Activated CD4-positive, alpha-beta T cell treated with anti-CD3 and anti-CD28 coated beads, Interleukin-2, amount 50 U/mL, for 24 hours (primary cell): ENCODE results near the gene PDE8B.

ENCODE experiments used
- DNase-seq, 2 donors: peaks; one replicate each; pipeline ENCODE4 v3.0.0-alpha.2; 2020; ENCODE audit warnings: low read depth in 1 of 2, low spot score in 1 of 2

The PDE8B gene

GRCh38 chr5:77210091-77210963 is at the start of gene PDE8B:
Gene PDE8B, plus strand, starts transcription at chr5:77210680. Its CDS starts 246 bp downstream, at chr5:77210926.
- no peak for DNase-seq

- DNase-seq = no peak
These were observed 47.0 kb upstream of the PDE8B start for GRCh38 chr5:77163453-77163852.

GRCh38 chr5:77167063-77167462 is 43.4 kb upstream of the PDE8B start:
- DNase-seq = no peak

- no peak for DNase-seq
These were observed 42.8 kb upstream of the PDE8B start for GRCh38 chr5:77167695-77168121.

- no peak for DNase-seq
These were observed 42.2 kb upstream of the PDE8B start for GRCh38 chr5:77168161-77168878.

GRCh38 chr5:77168879-77169244 is 41.6 kb upstream of the PDE8B start:
- DNase-seq = no peak

GRCh38 chr5:77170196-77170890 is 40.1 kb upstream of the PDE8B start:
- no peak for DNase-seq

- DNase-seq = no peak
These were observed 39.2 kb upstream of the PDE8B start for GRCh38 chr5:77171141-77171910.

GRCh38 chr5:77172713-77173328 is 37.7 kb upstream of the PDE8B start:
- no peak for DNase-seq

GRCh38 chr5:77174526-77174925 is 36.0 kb upstream of the PDE8B start:
- DNase-seq = no peak

- DNase-seq = no peak
These were observed 35.2 kb upstream of the PDE8B start for GRCh38 chr5:77175231-77175630.

- DNase-seq = no peak
These were observed 34.1 kb upstream of the PDE8B start for GRCh38 chr5:77176429-77176828.

GRCh38 chr5:77177576-77177975 is 32.9 kb upstream of the PDE8B start:
- DNase-seq = no peak

GRCh38 chr5:77180167-77181081 is 30.1 kb upstream of the PDE8B start:
- no peak for DNase-seq

- no peak for DNase-seq
These were observed 29.3 kb upstream of the PDE8B start for GRCh38 chr5:77181173-77181572.

- no peak for DNase-seq
These were observed 28.7 kb upstream of the PDE8B start for GRCh38 chr5:77181596-77182304.

- DNase-seq = no peak
These were observed 28.1 kb upstream of the PDE8B start for GRCh38 chr5:77182367-77182766.

GRCh38 chr5:77186652-77187370 is 23.7 kb upstream of the PDE8B start:
- no peak for DNase-seq
